Measurements from ENCODE around the gene ZNF407. TPM values are rescaled to one million over a fixed set of nuclear protein-coding genes. Genes with fewer than 3 reads are reported as not detected.

The ZNF407 gene
- total and polyA plus RNA-seq, 3 donors from 2014 or later: 10.9 to 35.9 (median 30.8) TPM

GRCh38 chr18:74622072-74622471 is 24.4 kb downstream of the ZNF407 start:
- no peaks in the 10 kb centered on the region for H3K36me3 ChIP-seq (ENCODE audit: low read depth, missing control alignments)
- H3K4me3 ChIP-seq: no peak overlapping the region
- no peaks in the 10 kb centered on the region for H3K27me3 ChIP-seq
- no peak overlapping the region for H3K27ac ChIP-seq
- no peak for DNase-seq
- TF ChIP-seq POLR2A (IDR thresholded peaks at IDR 0.05): no peak
- TF ChIP-seq, protein P1, sequence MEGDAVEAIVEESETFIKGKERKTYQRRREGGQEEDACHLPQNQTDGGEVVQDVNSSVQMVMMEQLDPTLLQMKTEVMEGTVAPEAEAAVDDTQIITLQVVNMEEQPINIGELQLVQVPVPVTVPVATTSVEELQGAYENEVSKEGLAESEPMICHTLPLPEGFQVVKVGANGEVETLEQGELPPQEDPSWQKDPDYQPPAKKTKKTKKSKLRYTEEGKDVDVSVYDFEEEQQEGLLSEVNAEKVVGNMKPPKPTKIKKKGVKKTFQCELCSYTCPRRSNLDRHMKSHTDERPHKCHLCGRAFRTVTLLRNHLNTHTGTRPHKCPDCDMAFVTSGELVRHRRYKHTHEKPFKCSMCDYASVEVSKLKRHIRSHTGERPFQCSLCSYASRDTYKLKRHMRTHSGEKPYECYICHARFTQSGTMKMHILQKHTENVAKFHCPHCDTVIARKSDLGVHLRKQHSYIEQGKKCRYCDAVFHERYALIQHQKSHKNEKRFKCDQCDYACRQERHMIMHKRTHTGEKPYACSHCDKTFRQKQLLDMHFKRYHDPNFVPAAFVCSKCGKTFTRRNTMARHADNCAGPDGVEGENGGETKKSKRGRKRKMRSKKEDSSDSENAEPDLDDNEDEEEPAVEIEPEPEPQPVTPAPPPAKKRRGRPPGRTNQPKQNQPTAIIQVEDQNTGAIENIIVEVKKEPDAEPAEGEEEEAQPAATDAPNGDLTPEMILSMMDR (IDR thresholded peaks at IDR 0.05): no peak
- H3K9me3 ChIP-seq: no peaks in the 10 kb centered on the region
- 78 to 81% methylated on average over 9 of the region's 9 CpGs for WGBS, 2 donors
- intact Hi-C loops (cut with DNase I; ENCODE audit: low total_unique reads): no loop called here
- H3K4me1 ChIP-seq: no peaks in the 10 kb centered on the region

DNA sequence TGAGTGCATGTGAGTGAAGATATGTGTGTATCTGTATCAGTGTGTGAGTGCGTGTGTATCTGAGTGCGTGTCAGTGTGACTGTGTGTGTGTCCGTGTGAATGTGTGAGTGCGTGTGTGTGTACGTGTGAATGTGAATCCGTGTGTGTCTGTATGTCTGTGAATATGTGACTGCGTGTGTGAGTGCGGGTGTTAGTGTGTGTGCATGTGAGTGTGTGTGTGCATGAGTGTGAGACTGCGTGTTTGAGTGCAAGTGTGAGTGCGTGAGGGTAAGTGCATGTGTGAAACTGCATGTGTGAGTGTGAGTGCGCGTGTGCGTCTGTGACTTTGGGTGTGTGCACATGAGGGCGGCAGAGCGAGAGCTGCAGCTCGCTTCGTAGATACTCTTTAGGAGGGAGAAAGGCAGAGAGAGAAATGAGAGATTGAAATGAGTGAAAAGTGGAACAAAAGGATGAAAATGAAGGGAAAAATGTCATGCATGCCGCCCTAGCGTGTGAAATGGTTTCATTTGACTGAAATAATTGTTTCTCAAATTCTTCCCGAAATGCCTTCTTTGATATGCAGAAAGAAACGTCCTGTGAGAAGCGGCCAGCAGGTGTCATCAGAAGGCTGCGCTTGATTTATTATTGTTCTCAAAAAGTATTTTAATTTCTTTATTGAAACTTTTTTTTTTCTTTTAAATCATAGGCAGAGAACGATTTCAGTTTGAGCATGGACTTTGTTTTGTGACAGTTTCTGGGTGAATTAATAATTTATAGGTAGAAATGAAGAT is 25.6 kb downstream of the ZNF407 start:
- TF ChIP-seq, protein P1 (IDR thresholded peaks at IDR 0.05): peak in 2 of 3 experiments; percentile 14 to 35
- no peak for TF ChIP-seq POLR2A (IDR thresholded peaks at IDR 0.05)
- no peak for DNase-seq
- Histone ChIP-seq H3K36me3 (ENCODE audit: low read depth, missing control alignments) (no peaks in the 10 kb centered on the region), H3K4me3 (no peak overlapping the region), H3K4me1 (no peaks in the 10 kb centered on the region), H3K27me3 (no peaks in the 10 kb centered on the region), H3K9me3 (no peaks in the 10 kb centered on the region), H3K27ac (no peak overlapping the region)
- 58 to 62% methylated on average over 24 of the region's 24 CpGs for WGBS, 2 donors
- intact Hi-C loops (cut with DNase I; ENCODE audit: low total_unique reads): no loop called here

DNA sequence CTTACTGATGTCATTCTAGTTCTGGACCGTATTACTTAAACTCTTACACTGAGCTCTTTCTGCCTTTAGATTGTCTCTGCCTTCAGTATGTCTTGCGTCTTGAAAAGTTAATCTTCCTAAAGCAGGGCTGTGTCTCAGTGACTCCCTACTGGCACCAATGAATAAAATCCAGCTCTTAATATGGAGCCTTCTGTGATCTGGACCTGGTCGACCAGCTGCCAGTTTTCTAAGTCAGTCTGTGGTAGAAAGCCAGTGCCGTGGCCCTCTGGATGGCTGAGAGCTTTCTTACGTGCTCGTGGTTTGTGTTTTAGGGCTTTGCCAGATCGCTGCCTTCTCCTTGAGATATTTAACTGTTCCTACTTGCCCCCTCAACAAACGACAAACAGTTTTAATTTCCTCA is 26.8 kb downstream of the ZNF407 start:
- no peak for TF ChIP-seq POLR2A (IDR thresholded peaks at IDR 0.05)
- TF ChIP-seq, protein P1 (IDR thresholded peaks at IDR 0.05): no peak
- H3K36me3 ChIP-seq (ENCODE audit: low read depth, missing control alignments): no peaks in the 10 kb centered on the region
- no peak overlapping the region for H3K27ac ChIP-seq
- intact Hi-C loops (cut with DNase I; ENCODE audit: low total_unique reads): no loop called here
- DNase-seq: no peak
- no peaks in the 10 kb centered on the region for H3K4me1 ChIP-seq
- H3K27me3 ChIP-seq: no peaks in the 10 kb centered on the region
- 75 to 83% methylated on average over 8 of the region's 8 CpGs for WGBS, 2 donors
- H3K4me3 ChIP-seq: no peak overlapping the region
- H3K9me3 ChIP-seq: no peaks in the 10 kb centered on the region

DNA sequence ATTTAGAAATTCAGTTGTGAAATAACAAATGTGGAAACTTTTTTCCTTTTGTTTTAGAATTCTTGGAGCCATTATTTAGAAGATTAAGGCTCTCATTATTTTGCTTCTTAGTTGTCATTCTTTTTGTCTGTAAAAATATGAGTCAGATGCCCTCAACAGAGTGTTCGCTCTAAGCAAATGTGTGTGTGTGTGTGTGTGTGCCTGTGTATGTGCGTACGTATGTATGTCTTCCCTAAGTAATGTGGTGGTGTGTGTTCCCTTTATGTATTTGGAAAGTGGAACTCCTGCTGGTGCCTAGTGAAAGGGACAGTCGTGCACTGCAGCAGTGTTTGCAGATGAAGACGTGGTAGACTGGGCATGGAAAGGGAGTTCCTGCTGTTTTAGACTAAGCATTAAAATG is 27.5 kb downstream of the ZNF407 start:
- Histone ChIP-seq H3K27me3 (no peaks in the 10 kb centered on the region), H3K9me3 (no peaks in the 10 kb centered on the region), H3K27ac (no peak overlapping the region), H3K4me3 (no peak overlapping the region), H3K4me1 (no peaks in the 10 kb centered on the region), H3K36me3 (ENCODE audit: low read depth, missing control alignments) (no peaks in the 10 kb centered on the region)
- TF ChIP-seq, protein P1 (IDR thresholded peaks at IDR 0.05): no peak
- no peak for TF ChIP-seq POLR2A (IDR thresholded peaks at IDR 0.05)
- DNase-seq: no peak
- intact Hi-C loops (cut with DNase I; ENCODE audit: low total_unique reads): no loop called here
- 82 to 84% methylated on average over 5 of the region's 5 CpGs for WGBS, 2 donors

Measured in testis (tissue), 3 donors.